AG08396 (cell line): ENCODE results near the gene ULK3.
A peak's percentile ranks its signal among the peaks of the same experiment; 100 is the strongest.
"Not testable (repeated sequence)": the region's sequence is repeated elsewhere in the genome, so short reads cannot be mapped to it uniquely, and the experiment has no call there.

Experiments
- DNase-seq: peaks from one replicate; pipeline ENCODE4 v3.0.0; 2012; ENCODE audit warnings: low spot score, mixed read lengths

Gene ULK3, protein sequence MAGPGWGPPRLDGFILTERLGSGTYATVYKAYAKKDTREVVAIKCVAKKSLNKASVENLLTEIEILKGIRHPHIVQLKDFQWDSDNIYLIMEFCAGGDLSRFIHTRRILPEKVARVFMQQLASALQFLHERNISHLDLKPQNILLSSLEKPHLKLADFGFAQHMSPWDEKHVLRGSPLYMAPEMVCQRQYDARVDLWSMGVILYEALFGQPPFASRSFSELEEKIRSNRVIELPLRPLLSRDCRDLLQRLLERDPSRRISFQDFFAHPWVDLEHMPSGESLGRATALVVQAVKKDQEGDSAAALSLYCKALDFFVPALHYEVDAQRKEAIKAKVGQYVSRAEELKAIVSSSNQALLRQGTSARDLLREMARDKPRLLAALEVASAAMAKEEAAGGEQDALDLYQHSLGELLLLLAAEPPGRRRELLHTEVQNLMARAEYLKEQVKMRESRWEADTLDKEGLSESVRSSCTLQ

DNA sequence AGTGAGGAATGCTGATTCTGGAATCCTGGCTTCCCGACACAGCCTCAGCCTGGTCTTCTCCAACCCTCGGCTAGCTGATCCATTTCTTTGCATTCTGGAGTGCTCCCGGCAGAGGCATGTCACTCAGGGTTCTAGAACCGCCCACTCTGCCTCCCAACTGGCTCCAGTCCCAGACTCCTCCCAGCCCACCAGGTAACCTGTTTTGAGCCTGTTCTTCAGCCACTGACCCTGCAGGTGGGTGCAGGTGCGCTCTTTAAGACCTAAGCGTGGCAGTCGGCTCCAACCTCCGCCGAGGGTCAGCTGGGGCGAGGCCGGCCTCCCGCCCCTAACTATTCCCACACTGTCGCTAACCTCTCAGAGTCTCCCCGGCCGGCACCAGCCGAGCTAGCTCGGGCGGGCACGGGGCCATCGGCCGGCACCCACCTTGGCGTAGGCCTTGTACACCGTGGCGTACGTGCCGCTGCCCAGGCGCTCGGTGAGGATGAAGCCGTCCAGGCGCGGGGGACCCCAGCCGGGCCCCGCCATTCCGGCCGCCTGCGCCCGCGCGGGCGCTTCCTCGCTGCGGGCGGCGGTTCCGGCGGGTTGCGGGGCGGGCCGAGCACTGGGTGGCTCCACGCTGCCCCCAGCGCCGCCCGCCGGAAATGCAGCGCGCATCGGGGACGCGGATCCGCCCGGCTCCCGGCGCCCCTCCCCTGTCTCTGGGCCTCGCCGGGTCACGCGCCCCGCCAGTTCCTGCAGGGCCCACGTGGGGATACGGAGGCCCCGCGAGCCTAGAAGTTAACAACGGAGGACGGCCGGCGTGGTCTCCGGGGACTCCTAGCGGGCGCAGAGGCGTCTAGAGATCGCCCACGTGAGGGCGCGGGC is at the start of gene ULK3:
Gene ULK3 (minus strand): TSS at position 576 of the 864 bp plus-strand sequence. CDS start 51 bp downstream, at position 525.
- DNase-seq, result peak; percentile 99

DNA sequence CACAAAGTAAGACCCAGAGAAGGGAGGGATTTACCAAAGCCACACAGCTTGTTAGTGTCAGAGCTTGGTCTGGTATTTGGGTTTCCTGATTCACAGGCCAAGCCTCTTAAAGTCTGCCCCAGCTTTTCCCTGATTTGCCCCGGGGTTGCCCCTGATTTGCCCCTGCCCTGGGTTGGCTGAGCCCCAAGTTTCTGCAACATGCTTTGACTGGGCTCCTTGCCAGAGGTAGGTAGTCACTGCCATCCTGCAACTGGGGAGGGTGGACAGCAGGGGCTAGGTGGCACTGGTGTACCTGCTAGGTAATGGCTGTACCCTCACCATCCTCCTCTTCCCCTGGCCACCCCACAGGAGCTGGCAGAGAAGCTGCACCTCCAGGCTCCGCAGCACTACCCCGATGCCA is 49.4 kb upstream of the ULK3 start:
- no peak for DNase-seq

DNA sequence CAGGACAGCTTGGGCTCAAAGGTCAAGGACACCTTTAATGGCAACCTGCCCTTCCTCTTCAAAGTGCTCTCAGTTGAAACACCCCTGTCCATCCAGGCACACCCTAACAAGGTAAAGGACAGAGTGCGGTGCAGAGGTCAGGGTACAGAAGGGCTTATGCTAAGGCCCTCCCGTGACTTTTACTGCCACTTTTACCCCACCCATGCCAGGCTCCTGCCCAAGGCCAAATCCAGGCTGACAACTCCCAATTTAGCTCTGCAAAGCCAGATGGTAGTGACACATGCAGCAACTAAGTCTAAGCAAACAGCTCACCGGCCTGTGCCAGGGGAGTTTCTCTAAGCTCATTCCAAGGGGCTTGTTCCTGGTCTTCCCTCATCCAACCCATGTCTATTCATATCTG is 48.5 kb upstream of the ULK3 start:
- DNase-seq, result no peak

DNA sequence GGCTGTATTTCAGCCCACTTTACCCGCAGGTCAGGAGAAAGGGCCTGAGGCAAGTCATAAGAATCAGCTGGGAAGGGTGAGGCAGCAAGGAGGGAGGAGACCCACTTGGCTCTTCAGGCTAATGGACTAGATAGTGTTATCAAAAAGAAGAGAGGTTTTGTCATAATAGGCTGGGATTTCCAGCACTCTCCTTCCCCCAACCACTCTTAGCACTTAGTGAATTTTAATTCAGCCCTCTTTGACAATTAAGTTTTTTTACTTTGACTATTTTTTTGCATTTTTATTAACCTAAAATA is 47.7 kb upstream of the ULK3 start:
- DNase-seq, result no peak

DNA sequence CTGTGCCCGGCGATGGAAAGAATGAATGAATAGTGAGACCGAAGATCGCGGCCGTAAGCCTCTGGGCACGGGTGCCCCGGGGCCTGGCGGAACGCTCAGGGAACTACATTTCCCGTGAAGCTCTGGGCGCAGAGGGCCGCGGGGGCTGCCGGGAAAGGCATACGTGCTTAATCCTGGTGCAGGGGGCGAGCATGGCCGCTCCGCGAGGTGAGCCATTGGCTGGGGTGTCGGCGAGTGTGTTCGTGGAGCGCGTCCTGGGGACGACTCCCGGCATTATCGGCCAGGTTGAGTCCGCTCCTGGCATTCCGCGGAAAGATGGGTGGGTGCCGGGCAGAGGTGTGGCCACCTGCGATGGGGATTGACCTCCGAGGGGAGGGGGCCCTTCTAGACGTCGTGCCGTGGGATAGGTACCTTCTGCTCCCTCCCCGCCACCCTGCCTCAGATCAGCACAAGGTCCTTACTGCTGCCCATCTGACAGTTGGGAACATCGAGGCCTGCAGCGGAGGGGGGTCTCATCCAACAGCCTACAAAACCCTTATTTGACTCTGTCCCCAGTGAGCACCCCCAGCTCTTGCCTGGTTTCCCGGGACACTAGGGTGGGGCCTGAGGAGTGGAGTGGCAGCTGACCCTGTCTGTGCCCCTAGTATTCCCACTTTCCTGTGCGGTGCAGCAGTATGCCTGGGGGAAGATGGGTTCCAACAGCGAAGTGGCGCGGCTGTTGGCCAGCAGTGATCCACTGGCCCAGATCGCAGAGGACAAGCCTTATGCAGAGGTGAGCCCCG is 47.1 kb upstream of the ULK3 start, which contains the start of gene MPI:
Gene MPI (plus strand): TSS at position 160 of the 782 bp plus-strand sequence. CDS start 32 bp downstream, at position 192.
- DNase-seq, result peak; percentile 95

DNA sequence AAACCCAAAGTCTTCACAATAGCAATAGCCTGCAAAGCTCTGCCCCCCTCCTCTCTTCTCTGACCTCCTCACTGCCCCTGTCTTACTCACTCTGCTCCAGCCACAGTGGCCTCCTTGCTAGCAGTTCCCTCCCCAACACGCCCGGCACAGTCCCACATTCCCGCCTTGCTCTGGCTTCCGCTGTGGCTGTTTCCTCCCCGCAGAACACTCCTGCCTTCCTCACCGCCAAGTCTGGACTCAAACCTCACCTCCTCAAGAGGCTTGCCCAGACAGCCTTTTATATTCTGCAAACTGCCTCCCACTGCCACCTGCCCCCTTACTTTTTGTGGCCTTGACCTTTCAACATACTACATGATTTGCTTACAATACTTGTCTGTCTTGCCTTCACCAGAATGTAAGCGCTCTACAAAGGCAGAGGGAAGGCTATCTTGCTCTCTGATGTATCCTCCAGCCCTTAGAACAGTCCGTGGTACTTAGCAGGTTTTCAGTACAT is 46.5 kb upstream of the ULK3 start:
- DNase-seq, result peak; percentile 64

DNA sequence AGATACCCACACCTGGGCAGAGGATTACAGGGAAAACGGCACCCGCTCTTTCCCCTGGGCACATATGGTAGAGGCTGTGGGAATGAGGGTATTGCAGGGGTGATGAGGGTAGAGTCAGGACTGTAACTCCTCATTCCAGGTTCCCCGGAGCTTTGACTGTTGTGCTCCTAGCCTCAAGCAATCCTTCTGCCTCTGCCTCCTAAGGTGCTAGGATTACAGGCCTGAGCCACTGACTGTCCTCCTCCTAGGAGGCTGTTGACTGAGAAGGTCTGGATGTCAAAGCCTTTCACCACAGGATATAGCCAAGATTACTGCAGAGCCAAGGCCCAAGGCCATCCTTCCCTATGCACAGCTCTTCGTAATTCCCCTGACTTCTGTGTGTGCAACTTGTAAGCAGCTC is 45.8 kb upstream of the ULK3 start:
- no peak for DNase-seq

DNA sequence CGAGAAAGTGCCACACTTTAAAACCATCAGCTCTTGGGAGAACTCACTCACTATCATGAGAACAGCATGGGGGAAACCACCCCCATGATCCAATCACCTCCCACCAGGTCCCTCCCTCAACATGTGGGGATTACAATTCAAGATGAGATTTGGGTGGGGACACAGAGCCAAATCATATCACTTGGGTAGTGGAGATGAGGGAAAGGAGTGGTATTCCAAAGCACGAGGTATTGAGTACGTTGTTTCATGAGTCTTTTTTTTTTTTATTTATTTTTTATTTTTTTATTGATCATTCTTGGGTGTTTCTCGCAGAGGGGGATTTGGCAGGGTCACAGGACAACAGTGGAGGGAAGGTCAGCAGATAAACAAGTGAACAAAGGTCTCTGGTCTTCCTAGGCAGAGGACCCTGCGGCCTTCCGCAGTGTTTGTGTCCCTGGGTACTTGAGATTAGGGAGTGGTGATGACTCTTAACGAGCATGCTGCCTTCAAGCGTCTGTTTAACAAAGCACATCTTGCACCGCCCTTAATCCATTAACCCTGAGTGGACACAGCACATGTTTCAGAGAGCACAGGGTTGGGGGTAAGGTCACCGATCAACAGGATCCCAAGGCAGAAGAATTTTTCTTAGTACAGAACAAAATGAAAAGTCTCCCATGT is 44.7 kb upstream of the ULK3 start:
- DNase-seq, result not testable (repeated sequence)

DNA sequence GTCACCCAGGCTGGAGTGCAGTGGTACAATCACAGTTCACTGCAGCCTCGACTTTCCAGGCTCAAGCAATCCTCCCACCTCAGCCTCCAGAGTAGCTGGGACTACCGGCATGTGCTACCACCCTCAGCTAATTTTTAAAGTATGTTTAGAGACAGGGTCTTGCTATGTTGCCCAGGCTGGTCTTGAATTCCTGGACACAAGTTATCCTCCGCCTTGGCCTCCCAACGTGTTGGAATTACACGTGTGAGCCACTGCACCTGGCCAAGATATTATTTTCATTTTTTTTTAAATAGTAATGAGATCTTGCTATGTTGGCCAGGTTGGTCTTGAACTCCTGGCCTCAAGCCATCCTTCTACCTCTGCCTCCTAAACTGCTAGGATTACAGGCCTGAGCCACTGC is 42.5 kb upstream of the ULK3 start:
- no peak for DNase-seq

DNA sequence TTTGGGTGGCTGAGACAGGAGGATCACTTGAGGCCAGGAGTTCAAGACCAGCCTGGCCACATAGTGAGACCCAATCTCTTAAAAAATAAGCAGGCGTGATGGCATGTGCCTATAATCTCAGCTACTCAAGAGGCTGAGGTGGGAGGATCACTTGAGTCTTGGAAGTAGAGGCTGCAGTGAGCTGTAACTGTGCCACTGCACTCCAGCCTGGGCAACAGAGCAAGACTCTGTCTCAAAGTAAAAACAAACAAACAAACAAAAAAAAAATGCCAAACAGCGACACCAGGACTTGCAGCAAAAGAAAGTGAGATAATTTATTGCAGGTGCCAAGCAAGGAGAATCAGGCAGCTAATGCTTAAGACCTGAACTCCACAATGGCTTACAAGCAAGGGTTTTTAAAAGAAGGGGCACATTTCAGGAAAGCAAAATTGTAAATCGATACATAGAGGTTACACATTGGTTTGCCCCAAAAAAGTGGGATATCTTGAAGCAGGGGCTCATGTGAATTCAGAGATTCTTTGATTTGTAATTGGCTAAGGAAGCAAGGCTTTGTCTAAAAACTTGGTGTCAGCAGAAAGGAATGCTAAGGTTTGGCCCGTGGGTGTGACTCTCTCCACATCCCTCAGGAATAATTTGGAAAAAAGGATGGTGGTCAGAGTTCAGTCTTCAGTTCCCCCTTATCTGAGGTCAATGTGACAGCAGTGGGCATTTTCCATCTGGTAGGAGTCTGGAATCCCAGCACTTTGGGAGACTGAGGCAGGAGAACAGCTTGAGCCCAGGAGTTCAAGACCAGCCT is 41.7 kb upstream of the ULK3 start:
- no peak for DNase-seq

DNA sequence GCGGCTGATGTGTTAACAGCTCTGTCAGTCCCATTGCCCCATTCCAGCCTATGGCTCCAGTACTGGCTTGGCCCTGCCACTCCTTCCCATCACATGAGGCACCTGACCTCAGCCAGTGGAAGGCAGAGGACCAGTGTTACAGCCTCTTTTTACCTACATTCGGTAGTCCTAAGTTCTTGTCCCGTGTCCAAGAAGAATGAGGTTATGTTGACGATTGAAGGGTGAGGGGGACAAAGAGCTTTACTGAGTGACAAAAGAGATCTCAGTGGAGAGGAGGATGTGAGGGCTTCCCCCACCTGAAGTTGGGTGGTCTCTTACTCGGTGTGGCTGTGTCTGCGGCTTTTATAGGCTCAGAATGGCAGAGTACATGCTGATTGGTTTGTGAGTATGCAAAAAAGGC is 39.6 kb upstream of the ULK3 start:
- no peak for DNase-seq

DNA sequence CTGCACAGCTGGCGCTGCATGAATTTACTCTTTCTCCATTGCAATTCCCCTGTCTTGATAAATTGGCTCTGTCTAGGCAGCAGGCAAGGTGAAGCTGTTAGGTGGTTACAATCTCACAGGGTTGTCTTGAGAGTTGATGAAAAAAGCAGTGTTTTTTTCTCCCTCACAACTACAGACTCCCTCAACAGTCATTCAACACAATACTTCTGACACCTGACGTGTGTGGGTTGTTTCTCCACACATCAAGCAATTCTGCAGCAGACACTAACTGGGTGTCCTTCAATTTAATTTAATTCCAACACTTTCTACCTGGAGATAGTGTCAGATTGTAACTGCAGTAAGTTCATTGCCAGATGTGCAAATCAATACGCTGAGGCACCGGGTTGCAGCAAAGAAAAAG is 35.3 kb upstream of the ULK3 start:
- no peak for DNase-seq

DNA sequence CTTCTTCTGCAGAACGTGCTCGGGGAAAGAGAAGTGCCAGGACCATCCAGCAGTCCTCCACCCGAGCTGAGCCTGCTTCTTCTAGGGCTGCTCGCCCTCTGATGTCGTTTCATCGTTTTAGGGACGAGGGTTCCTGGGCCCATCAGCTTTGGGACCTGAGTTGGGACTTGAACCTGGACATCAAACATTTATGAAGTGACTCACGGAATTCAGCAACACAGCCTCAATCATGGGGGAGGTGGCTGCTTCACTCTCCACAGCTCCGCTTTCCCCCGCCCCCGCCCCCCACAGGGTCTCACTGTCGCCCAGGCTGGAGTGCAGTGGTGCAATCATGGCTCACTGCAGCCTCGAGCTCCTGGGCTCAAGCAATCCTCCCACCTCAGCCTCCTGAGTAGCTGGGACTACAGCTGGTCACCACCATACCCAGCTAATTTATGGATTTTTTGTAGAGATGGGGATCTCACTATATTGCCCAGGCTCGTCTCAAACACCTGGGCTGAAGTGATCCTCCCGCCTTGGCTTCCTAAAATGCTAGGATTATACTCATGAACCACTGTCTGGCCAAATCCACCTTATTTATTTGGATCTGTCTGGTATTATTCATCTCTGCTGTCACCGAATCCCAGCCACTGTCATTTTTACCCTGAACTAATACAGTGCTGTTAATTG is 30.9 kb upstream of the ULK3 start:
- peak; percentile 30 for DNase-seq

DNA sequence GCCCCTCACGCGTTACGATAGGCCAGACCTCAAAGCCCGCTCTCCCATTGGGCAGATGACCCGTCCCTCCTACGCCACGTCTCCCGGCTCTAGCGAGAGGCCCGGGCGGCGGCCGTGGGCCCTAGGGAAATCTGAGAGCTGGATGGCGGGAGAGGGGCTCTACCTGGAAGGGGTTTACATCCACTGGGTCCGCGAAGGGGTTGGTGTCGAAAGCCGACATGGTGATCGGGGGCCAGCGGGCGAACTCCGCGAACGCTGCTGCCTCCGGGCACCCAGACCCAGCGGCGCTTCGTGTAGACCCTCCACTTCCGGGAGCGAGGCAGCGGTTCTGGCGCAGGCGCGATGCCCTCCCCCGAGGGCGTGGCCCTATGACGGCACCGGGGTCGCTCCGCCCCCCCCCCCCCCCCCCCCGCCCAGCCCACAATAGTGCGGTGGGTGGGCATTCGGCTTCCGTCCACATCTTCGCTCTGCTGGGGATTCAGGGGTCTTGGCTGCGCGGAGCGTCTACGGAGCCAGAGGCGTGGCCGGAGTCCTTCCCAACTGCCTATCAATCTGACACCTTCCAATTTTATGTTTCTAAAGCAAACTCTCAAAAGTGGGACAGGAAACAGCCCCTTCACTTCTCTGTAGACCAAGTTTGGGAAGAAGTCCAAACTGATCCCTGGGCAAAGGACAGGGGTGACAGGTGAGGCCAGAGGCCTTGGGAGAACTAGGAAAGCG is 30.2 kb upstream of the ULK3 start, which contains the start of gene SCAMP2:
Gene SCAMP2 (minus strand): TSS at position 330 of the 720 bp plus-strand sequence. CDS start 110 bp downstream, at position 220.
- peak; percentile 98 for DNase-seq

DNA sequence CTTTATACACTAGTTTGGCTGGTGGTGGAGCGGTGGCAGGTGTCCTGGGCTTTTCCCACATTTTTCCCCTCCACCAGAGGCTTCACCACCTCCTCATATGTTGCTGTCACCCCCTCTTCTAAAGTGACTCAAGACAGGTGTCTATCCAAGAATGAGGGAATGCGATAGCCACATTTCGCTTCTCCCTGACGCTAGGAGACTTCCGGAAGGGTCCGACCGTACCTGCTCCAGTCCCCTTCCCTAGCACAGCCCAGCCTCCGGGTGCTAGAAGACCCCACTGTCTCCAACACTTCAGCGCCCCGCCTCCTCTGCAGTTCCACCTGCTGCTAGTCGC is 29.7 kb upstream of the ULK3 start:
- DNase-seq, result no peak

DNA sequence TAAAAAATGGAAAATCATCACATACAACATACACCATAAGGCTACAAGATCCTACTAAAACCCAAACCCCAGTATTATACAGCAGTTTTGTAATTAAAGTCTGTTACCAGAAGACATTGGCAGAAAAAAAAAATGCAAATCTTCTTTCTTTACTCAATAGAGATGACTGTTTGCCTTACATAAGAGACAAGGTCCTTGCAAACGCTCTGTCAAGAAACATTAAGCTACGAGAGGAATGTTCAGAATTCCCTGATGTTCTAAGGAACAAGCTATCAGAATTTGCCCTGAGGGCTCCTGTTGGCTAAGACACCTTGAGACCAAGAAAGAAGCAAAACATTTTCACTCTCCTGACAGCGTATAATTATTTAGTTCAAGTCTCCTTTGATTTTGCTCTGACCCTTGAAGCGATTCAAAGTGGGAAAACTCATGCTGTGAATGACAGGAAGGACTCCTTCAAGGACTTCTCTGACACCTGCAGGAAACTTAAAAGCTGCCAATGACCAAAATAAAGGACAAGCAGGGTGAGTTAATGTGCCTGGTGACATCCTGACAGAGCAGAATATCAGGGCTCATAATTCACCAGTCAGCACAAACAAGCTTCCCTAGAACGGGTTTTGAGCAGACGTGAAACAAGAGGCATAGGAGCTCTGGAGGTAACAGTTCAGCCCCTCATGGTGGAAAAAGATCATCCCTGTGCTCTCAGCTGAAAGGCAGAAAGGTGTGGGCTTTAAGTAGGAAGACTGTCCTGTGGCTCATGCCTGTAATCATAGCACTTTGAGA is 27.7 kb upstream of the ULK3 start:
- DNase-seq, result no peak

DNA sequence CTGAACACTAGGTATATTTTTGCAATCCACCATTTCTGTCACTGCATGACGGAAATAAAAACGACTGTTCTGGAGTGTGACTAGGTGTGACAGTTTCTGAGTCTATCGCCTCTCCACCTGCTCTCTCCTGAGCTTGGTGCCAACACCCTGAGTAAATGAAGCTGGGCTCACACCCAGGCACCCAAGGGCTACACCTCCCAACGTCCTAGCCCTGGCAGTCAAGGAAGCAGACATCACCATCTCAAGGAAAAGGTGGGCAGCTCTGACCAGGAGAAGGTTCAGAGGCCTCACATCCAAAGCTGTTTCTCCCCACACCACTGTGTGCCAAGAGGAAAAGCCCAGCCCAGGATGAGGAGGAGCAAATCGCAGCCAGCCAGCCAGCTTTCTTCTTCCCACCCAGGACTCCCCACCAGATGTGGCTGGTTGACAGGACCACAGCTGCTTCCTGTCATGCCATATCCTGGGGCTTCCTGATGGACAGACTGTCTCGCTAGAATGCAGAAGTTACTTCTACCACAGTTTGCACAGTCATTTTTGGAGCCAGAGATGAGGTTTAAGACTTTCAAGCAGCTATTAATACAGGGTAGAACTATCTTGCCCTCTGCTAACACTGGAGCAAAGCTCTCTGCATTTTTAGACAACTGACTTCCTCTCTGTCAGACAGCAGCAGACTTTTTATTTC is 26.9 kb upstream of the ULK3 start:
- DNase-seq, result peak; percentile 41

DNA sequence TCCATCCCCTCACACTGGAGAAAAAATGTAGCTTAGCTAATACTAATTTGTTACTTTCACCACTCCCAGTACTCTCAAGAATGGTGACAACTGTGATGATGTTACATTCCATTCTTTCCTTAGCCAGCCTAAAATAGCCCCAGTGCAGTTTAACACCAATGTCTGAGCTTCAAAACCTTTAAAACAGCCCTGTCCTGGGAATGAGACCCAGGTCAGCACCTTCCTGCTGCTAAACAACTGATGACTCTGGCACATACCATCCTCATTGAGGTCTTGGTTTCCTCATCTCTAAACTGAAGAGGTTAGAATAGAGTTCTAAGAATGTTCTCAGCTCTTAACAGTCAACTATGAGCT is 26.4 kb upstream of the ULK3 start:
- DNase-seq, result no peak
